Ascending aorta (tissue), 2 donors: ENCODE results near the gene KRTAP20-3. TPM values are rescaled to one million over a fixed set of nuclear protein-coding genes. Genes with fewer than 3 reads are reported as not detected.

Source experiments
- DNase-seq, 2 donors: peaks; one replicate each; pipeline ENCODE4 v3.0.0-alpha.2; 2019; ENCODE audit warnings: low spot score in 2 of 2
- H3K27ac ChIP-seq, 2 donors: fragments of 200-600 bp; sonication (generic); one replicate each; pipeline ENCODE4 v1.5.1; 2016 to 2017; ENCODE audit warnings: mild to moderate bottlenecking in 1 of 2
- H3K27me3 ChIP-seq: fragments of 200-600 bp; sonication (generic); one replicate; pipeline ENCODE4 v1.5.1; 2017
- H3K36me3 ChIP-seq, 2 donors: fragments of 200-600 bp; sonication (generic); one replicate each; pipeline ENCODE4 v1.5.1; 2016
- H3K4me1 ChIP-seq, 2 donors: fragments of 200-600 bp; sonication (generic); one replicate each; pipeline ENCODE4 v1.5.1; 2016 to 2017; ENCODE audit warnings: mild to moderate bottlenecking in 1 of 2
- H3K4me3 ChIP-seq, 2 donors: fragments of 200-600 bp; sonication (generic); one replicate each; pipeline ENCODE4 v1.5.1; 2016 to 2017; ENCODE audit warnings: mild to moderate bottlenecking in 1 of 2
- H3K9me3 ChIP-seq, 2 donors: fragments of 200-600 bp; sonication (generic); one replicate each; pipeline ENCODE4 v1.5.1; 2016
- intact Hi-C: fragments of 100-400 bp; cut with DNase I; formaldehyde crosslinking; loops from one replicate; pipeline ENCODE4 v1.15.1; 2023
- total RNA-seq: library from RNA; depleted of rRNA; stranded (reverse); fragments of >200 nt; gene quantifications from one replicate; pipeline ENCODE4 v1.1.0, GENCODE V29; 2016
- TF ChIP-seq, protein P1 (sequence below), 3 experiments: fragments of 200-600 bp in 2 of 3; fragments of 450-650 bp in 1 of 3; sonication (generic) in 2 of 3; IDR thresholded peaks; one replicate each; pipeline ENCODE4 v1.5.1; 2016 to 2019; ENCODE audit warnings: antibody characterized with exemption in 3 of 3, mild to moderate bottlenecking in 1 of 3, moderate library complexity in 1 of 3

The KRTAP20-3 gene
- total RNA-seq, 1 donor from 2014 or later, result not detected

GRCh38 chr21:30646904-30647414 is 4.3 kb downstream of the KRTAP20-3 start:
- Histone ChIP-seq H3K4me3 (no peak overlapping the region), H3K27ac (no peak overlapping the region), H3K4me1 (no peaks in the 10 kb centered on the region), H3K27me3 (no peaks in the 10 kb centered on the region), H3K36me3 (no peaks in the 10 kb centered on the region), H3K9me3 (no peaks in the 10 kb centered on the region)
- no peak for DNase-seq
- TF ChIP-seq, protein P1, sequence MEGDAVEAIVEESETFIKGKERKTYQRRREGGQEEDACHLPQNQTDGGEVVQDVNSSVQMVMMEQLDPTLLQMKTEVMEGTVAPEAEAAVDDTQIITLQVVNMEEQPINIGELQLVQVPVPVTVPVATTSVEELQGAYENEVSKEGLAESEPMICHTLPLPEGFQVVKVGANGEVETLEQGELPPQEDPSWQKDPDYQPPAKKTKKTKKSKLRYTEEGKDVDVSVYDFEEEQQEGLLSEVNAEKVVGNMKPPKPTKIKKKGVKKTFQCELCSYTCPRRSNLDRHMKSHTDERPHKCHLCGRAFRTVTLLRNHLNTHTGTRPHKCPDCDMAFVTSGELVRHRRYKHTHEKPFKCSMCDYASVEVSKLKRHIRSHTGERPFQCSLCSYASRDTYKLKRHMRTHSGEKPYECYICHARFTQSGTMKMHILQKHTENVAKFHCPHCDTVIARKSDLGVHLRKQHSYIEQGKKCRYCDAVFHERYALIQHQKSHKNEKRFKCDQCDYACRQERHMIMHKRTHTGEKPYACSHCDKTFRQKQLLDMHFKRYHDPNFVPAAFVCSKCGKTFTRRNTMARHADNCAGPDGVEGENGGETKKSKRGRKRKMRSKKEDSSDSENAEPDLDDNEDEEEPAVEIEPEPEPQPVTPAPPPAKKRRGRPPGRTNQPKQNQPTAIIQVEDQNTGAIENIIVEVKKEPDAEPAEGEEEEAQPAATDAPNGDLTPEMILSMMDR (IDR thresholded peaks at IDR 0.05), result no peak
- intact Hi-C loops, result no loop called here

GRCh38 chr21:30652891-30653290 is 10.2 kb downstream of the KRTAP20-3 start:
- Histone ChIP-seq H3K9me3 (no peaks in the 10 kb centered on the region), H3K27me3 (no peaks in the 10 kb centered on the region), H3K4me3 (no peak overlapping the region), H3K4me1 (no peaks in the 10 kb centered on the region), H3K27ac (no peak overlapping the region), H3K36me3 (no peaks in the 10 kb centered on the region)
- DNase-seq, result no peak
- intact Hi-C loops, result no loop called here
- TF ChIP-seq, protein P1 (IDR thresholded peaks at IDR 0.05), result no peak

DNA sequence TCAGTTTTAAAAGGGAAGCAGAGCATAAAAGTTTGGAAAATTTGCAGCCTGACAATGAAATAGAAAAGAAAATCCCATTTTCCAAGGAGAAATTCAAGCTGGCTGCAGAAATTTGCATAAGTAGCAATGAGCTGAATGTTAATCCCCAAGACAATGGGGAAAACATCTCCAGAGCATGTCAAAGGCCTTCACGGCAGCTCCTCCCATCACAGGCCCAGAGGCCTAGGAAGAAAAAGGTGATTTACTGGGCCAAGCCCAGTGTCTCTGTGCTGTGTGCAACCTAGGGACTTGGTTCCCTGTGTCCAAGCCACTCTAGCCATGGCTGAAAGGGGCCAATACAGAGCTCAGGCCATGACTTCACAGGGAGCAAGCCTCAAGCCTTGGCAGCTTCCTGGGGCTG is 26.1 kb downstream of the KRTAP20-3 start:
- DNase-seq, result no peak
- intact Hi-C loops, result no loop called here
- H3K9me3 ChIP-seq, result no peaks in the 10 kb centered on the region
- TF ChIP-seq, protein P1 (IDR thresholded peaks at IDR 0.05), result no peak
- H3K4me3 ChIP-seq, result no peak overlapping the region
- H3K4me1 ChIP-seq, result no peaks in the 10 kb centered on the region
- no peak overlapping the region for H3K27ac ChIP-seq
- no peaks in the 10 kb centered on the region for H3K36me3 ChIP-seq
- H3K27me3 ChIP-seq, result no peaks in the 10 kb centered on the region

- Histone ChIP-seq H3K27ac (no peak overlapping the region), H3K36me3 (no peaks in the 10 kb centered on the region), H3K4me3 (no peak overlapping the region), H3K9me3 (no peaks in the 10 kb centered on the region), H3K27me3 (no peaks in the 10 kb centered on the region), H3K4me1 (no peaks in the 10 kb centered on the region)
- TF ChIP-seq, protein P1 (IDR thresholded peaks at IDR 0.05), result no peak
- no peak for DNase-seq
- intact Hi-C loops, result no loop called here
Observed at GRCh38 chr21:30672985-30673650, 30.5 kb downstream of the KRTAP20-3 start.

DNA sequence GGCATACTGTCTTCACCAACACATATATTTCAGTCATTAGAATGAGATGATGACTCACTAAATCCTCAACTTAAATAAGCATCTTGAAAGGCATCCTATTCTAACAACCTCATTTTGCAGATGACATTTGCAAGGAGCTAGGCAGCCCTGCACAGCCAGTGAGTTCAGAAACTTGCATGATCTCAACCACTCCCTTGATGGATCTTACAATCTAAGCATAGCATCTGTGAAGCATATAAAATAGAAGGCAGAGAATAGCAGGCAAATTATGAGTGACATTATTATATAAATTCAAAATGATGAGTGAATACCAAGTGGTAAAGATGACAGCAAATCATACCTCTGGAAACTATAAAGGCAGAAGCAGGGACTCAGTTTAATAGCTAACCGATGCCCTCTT is 31.6 kb downstream of the KRTAP20-3 start:
- H3K27ac ChIP-seq, result no peak overlapping the region
- TF ChIP-seq, protein P1 (IDR thresholded peaks at IDR 0.05), result no peak
- H3K36me3 ChIP-seq, result no peaks in the 10 kb centered on the region
- H3K4me3 ChIP-seq, result no peak overlapping the region
- intact Hi-C loops, result no loop called here
- no peaks in the 10 kb centered on the region for H3K4me1 ChIP-seq
- no peaks in the 10 kb centered on the region for H3K9me3 ChIP-seq
- H3K27me3 ChIP-seq, result no peaks in the 10 kb centered on the region
- no peak for DNase-seq
